Measurements from ENCODE around the gene ACOT8.

Gene ACOT8

GRCh38 chr20:45843506-45843905 lies 13.7 kb downstream of the ACOT8 start:
- no peak overlapping the region for H3K4ac ChIP-seq (ENCODE audit: low read depth, low read length)

DNA sequence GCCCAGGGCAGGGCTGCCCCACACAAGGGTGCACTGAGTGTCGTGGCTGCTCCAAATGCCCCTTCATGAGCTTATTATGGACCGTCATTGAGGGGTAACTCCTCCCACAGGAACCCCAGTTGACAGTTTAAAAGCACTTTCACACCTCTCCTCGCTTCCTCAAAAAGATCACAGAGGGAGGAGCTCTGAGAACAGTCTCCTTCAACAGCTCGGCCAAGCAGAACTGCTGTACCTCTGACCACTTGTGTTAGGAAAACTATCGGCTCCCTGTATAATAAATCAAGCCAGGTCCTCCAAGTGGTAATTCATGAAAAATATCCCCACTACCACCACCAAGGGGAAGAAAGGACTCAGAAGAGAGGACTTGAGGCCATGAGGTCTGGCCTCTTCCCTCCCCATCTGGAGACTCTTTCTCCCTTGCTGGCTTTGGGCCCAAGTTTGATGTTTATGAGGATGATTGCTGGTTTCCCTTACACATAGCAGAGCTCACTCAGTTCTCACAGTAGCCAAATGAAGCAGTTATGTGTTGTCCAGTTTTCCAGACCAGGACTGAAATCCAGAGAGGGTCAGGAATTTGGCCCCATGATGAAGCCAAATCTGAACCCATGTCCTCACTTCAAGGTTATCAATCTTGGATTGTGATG lies 14.9 kb downstream of the ACOT8 start:
- no peaks in the 10 kb centered on the region for H3K9me3 ChIP-seq (ENCODE audit: insufficient read depth, low read depth, low read length)
- no peaks in the 10 kb centered on the region for H3K79me1 ChIP-seq (ENCODE audit: low read length)
- H4K91ac ChIP-seq (ENCODE audit: low read depth, low read length), result no peak overlapping the region
- H3K9ac ChIP-seq (ENCODE audit: low read length), result no peak overlapping the region
- no peak overlapping the region for H2AK5ac ChIP-seq (ENCODE audit: low read length)
- H2BK120ac ChIP-seq (ENCODE audit: insufficient read depth, low read length, poor library complexity), result no peak overlapping the region
- WGBS (ENCODE audit: extremely low coverage, insufficient coverage, insufficient read length), result no CpG with 5 or more reads among the region's 5 CpGs
- H3K23ac ChIP-seq (ENCODE audit: low read length), result no peak overlapping the region
- no peak overlapping the region for H2BK5ac ChIP-seq (ENCODE audit: low read depth, low read length, poor library complexity)
- no peak for DNase-seq
- no peak overlapping the region for H3K4me3 ChIP-seq (ENCODE audit: low read depth, low read length)
- no peak overlapping the region for H4K8ac ChIP-seq (ENCODE audit: low read depth, low read length)
- H4K12ac ChIP-seq (ENCODE audit: low read depth, low read length), result no peak overlapping the region
- no peak overlapping the region for H3K4me2 ChIP-seq (ENCODE audit: low read length)
- no peak overlapping the region for H3K4ac ChIP-seq (ENCODE audit: low read depth, low read length)
- no peak overlapping the region for H2BK12ac ChIP-seq (ENCODE audit: low read length)
- no peak overlapping the region for H3K18ac ChIP-seq (ENCODE audit: low read length)
- peaks cover 36 to 43% of the 10 kb centered on the region in 2 experiments for H3K36me3 ChIP-seq (ENCODE audit: control insufficient read depth in 1 of 2, insufficient read depth in 2 of 2, low read length in 2 of 2)
- H3K27me3 ChIP-seq (ENCODE audit: insufficient read depth, low read length), result no peaks in the 10 kb centered on the region
- no peaks in the 10 kb centered on the region for H3K4me1 ChIP-seq (ENCODE audit: control insufficient read depth in 1 of 2, insufficient read depth in 2 of 2, low read length in 2 of 2)
- H2AFZ ChIP-seq (ENCODE audit: insufficient read depth, low read length, poor library complexity), result no peak overlapping the region
- H3K27ac ChIP-seq (ENCODE audit: low read depth, low read length), result no peak overlapping the region
- H3K79me2 ChIP-seq (ENCODE audit: control insufficient read depth, insufficient read depth, low read length, poor library complexity), result no peaks in the 10 kb centered on the region
- no peak overlapping the region for H3K14ac ChIP-seq (ENCODE audit: low read length)

More at GRCh38 chr20:45843506-45843905, 13.7 kb downstream of the ACOT8 start:
- no peak overlapping the region for H3K4me3 ChIP-seq (ENCODE audit: low read depth, low read length)
- H3K4me1 ChIP-seq (ENCODE audit: control insufficient read depth in 1 of 2, insufficient read depth in 2 of 2, low read length in 2 of 2), result no peaks in the 10 kb centered on the region
- H3K9me3 ChIP-seq (ENCODE audit: insufficient read depth, low read depth, low read length), result no peaks in the 10 kb centered on the region
- no peak overlapping the region for H3K23ac ChIP-seq (ENCODE audit: low read length)
- no peak overlapping the region for H4K12ac ChIP-seq (ENCODE audit: low read depth, low read length)
- no peak overlapping the region for H4K91ac ChIP-seq (ENCODE audit: low read depth, low read length)
- DNase-seq, result no peak
- H3K79me2 ChIP-seq (ENCODE audit: control insufficient read depth, insufficient read depth, low read length, poor library complexity), result no peaks in the 10 kb centered on the region
- H2BK120ac ChIP-seq (ENCODE audit: insufficient read depth, low read length, poor library complexity), result no peak overlapping the region
- WGBS (ENCODE audit: extremely low coverage, insufficient coverage, insufficient read length), result no CpG with 5 or more reads among the region's 14 CpGs
- no peak overlapping the region for H4K8ac ChIP-seq (ENCODE audit: low read depth, low read length)
- no peak overlapping the region for H2AFZ ChIP-seq (ENCODE audit: insufficient read depth, low read length, poor library complexity)
- H3K79me1 ChIP-seq (ENCODE audit: low read length), result no peaks in the 10 kb centered on the region
- H3K18ac ChIP-seq (ENCODE audit: low read length), result no peak overlapping the region
- no peak overlapping the region for H3K27ac ChIP-seq (ENCODE audit: low read depth, low read length)
- H2AK5ac ChIP-seq (ENCODE audit: low read length), result no peak overlapping the region
- no peak overlapping the region for H3K4me2 ChIP-seq (ENCODE audit: low read length)
- no peak overlapping the region for H2BK12ac ChIP-seq (ENCODE audit: low read length)
- H3K9ac ChIP-seq (ENCODE audit: low read length), result no peak overlapping the region
- H3K27me3 ChIP-seq (ENCODE audit: insufficient read depth, low read length), result no peaks in the 10 kb centered on the region
- H3K14ac ChIP-seq (ENCODE audit: low read length), result no peak overlapping the region
- no peak overlapping the region for H2BK5ac ChIP-seq (ENCODE audit: low read depth, low read length, poor library complexity)
- H3K36me3 ChIP-seq (ENCODE audit: control insufficient read depth in 1 of 2, insufficient read depth in 2 of 2, low read length in 2 of 2), result peaks cover 40 to 46% of the 10 kb centered on the region in 2 experiments

DNA sequence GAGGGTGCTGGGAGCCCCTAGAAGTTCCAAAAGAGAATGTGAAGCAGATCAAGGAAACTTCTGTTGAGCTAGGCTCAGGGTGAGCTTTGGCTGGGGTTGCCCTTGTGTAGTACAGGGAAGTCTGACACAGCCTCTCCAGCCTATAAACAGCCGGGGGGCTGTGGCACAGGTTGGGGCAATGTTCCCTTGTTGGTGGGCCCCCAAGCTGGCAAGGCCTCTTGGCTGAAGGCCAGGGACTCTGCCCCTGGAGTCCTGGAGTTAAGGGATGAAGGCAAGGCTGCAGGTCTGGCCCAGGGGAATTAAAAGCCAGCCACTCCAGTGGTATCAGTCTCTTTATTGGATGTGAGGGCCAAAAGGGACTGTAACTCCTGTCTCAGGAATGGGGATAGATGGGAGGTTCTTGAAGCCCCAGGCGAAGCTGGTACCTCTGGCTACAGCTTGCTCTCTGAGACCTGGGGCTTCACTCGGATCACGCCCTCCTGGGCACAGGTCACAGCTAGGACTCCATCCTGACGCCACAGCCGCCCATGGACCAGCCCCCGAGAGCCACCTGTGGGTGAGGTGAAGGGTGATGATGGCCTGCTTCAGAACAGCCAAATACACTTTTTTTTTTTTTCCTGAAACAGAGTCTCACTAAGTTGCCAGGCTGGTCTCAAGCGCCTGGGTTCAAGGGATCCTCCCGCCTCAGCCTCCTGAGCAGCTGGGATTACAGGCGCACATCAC lies 15.6 kb downstream of the ACOT8 start:
- Histone ChIP-seq H2BK5ac (ENCODE audit: low read depth, low read length, poor library complexity) (no peak overlapping the region), H2BK120ac (ENCODE audit: insufficient read depth, low read length, poor library complexity) (no peak overlapping the region), H3K36me3 (ENCODE audit: control insufficient read depth in 1 of 2, insufficient read depth in 2 of 2, low read length in 2 of 2) (peaks cover 34 to 43% of the 10 kb centered on the region in 2 experiments), H2AK5ac (ENCODE audit: low read length) (no peak overlapping the region), H3K79me2 (ENCODE audit: control insufficient read depth, insufficient read depth, low read length, poor library complexity) (no peaks in the 10 kb centered on the region), H3K4me1 (ENCODE audit: control insufficient read depth in 1 of 2, insufficient read depth in 2 of 2, low read length in 2 of 2) (no peaks in the 10 kb centered on the region), H3K4me2 (ENCODE audit: low read length) (no peak overlapping the region), H2BK12ac (ENCODE audit: low read length) (no peak overlapping the region), H3K27ac (ENCODE audit: low read depth, low read length) (no peak overlapping the region), H3K4ac (ENCODE audit: low read depth, low read length) (no peak overlapping the region), H3K23ac (ENCODE audit: low read length) (no peak overlapping the region), H3K9me3 (ENCODE audit: insufficient read depth, low read depth, low read length) (no peaks in the 10 kb centered on the region), H3K9ac (ENCODE audit: low read length) (no peak overlapping the region), H4K8ac (ENCODE audit: low read depth, low read length) (no peak overlapping the region), H4K91ac (ENCODE audit: low read depth, low read length) (no peak overlapping the region), H3K14ac (ENCODE audit: low read length) (no peak overlapping the region), H3K18ac (ENCODE audit: low read length) (no peak overlapping the region), H3K27me3 (ENCODE audit: insufficient read depth, low read length) (no peaks in the 10 kb centered on the region), H3K4me3 (ENCODE audit: low read depth, low read length) (no peak overlapping the region), H4K12ac (ENCODE audit: low read depth, low read length) (no peak overlapping the region), H3K79me1 (ENCODE audit: low read length) (no peaks in the 10 kb centered on the region), H2AFZ (ENCODE audit: insufficient read depth, low read length, poor library complexity) (no peak overlapping the region)
- WGBS (ENCODE audit: extremely low coverage, insufficient coverage, insufficient read length), result no CpG with 5 or more reads among the region's 10 CpGs
- no peak for DNase-seq

- Histone ChIP-seq H2BK5ac (ENCODE audit: low read depth, low read length, poor library complexity) (no peak overlapping the region), H3K4ac (ENCODE audit: low read depth, low read length) (no peak overlapping the region), H2BK12ac (ENCODE audit: low read length) (no peak overlapping the region), H3K9me3 (ENCODE audit: insufficient read depth, low read depth, low read length) (peaks cover under 1% of the 10 kb centered on the region), H4K8ac (ENCODE audit: low read depth, low read length) (no peak overlapping the region), H4K91ac (ENCODE audit: low read depth, low read length) (no peak overlapping the region), H3K79me1 (ENCODE audit: low read length) (no peaks in the 10 kb centered on the region), H3K27ac (ENCODE audit: low read depth, low read length) (no peak overlapping the region), H2BK120ac (ENCODE audit: insufficient read depth, low read length, poor library complexity) (no peak overlapping the region), H2AFZ (ENCODE audit: insufficient read depth, low read length, poor library complexity) (no peak overlapping the region), H3K23ac (ENCODE audit: low read length) (no peak overlapping the region), H3K18ac (ENCODE audit: low read length) (no peak overlapping the region), H4K12ac (ENCODE audit: low read depth, low read length) (no peak overlapping the region), H2AK5ac (ENCODE audit: low read length) (no peak overlapping the region), H3K79me2 (ENCODE audit: control insufficient read depth, insufficient read depth, low read length, poor library complexity) (no peaks in the 10 kb centered on the region), H3K4me2 (ENCODE audit: low read length) (no peak overlapping the region), H3K36me3 (ENCODE audit: control insufficient read depth in 1 of 2, insufficient read depth in 2 of 2, low read length in 2 of 2) (peaks cover 34 to 40% of the 10 kb centered on the region in 2 experiments), H3K9ac (ENCODE audit: low read length) (no peak overlapping the region), H3K14ac (ENCODE audit: low read length) (no peak overlapping the region), H3K4me1 (ENCODE audit: control insufficient read depth in 1 of 2, insufficient read depth in 2 of 2, low read length in 2 of 2) (peaks cover 0 to 2% of the 10 kb centered on the region in 2 experiments), H3K4me3 (ENCODE audit: low read depth, low read length) (no peak overlapping the region), H3K27me3 (ENCODE audit: insufficient read depth, low read length) (no peaks in the 10 kb centered on the region)
- DNase-seq, result no peak
- WGBS (ENCODE audit: extremely low coverage, insufficient coverage, insufficient read length), result no CpG with 5 or more reads among the region's 25 CpGs
These were observed 16.4 kb downstream of the ACOT8 start for GRCh38 chr20:45840700-45841198.
